Measurements from ENCODE around the gene CPEB1. TPM values are rescaled to one million over a fixed set of nuclear protein-coding genes. Genes with fewer than 3 reads are reported as not detected.

CPEB1 gene
- total RNA-seq, 6 experiments from 2014 or later, result not detected

DNA sequence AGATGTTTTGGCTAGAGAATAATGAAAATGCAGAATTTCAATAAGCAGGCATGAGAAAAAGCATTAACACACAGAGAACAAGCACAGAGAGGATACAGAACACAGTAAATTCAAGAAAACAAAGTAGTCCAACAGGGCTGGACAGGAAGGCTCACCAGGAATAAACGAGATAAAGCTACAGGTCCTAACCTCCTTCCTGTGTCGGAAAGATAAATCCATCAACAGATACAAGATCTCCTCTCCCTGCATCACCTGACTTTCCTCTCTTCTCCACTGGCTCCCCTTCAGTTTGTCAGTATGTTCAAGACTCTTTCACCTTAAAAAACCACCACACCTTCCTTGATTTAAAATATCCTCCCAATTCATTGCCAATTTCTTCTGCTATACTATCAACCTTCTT is 11.4 kb downstream of the CPEB1 start:
- H3K27ac ChIP-seq, result no peak overlapping the region
- 13% methylated on average over 2 of the region's 2 CpGs for WGBS (ENCODE audit: insufficient coverage, low coverage, low lambda C conversion rate, missing lambda C conversion rate)
- no peaks in the 10 kb centered on the region for H3K36me3 ChIP-seq
- H3K4me3 ChIP-seq, result no peak overlapping the region
- DNase-seq, result no peak
- H3K27me3 ChIP-seq, result no peaks in the 10 kb centered on the region
- intact Hi-C loops (cut with DNase I), result no loop called here
- H3K9me3 ChIP-seq, result no peaks in the 10 kb centered on the region
- H3K4me1 ChIP-seq, result no peaks in the 10 kb centered on the region
- TF ChIP-seq, protein P1, sequence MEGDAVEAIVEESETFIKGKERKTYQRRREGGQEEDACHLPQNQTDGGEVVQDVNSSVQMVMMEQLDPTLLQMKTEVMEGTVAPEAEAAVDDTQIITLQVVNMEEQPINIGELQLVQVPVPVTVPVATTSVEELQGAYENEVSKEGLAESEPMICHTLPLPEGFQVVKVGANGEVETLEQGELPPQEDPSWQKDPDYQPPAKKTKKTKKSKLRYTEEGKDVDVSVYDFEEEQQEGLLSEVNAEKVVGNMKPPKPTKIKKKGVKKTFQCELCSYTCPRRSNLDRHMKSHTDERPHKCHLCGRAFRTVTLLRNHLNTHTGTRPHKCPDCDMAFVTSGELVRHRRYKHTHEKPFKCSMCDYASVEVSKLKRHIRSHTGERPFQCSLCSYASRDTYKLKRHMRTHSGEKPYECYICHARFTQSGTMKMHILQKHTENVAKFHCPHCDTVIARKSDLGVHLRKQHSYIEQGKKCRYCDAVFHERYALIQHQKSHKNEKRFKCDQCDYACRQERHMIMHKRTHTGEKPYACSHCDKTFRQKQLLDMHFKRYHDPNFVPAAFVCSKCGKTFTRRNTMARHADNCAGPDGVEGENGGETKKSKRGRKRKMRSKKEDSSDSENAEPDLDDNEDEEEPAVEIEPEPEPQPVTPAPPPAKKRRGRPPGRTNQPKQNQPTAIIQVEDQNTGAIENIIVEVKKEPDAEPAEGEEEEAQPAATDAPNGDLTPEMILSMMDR (IDR thresholded peaks at IDR 0.05), result no peak
- TF ChIP-seq POLR2A (IDR thresholded peaks at IDR 0.05), result no peak
- no peak for ATAC-seq

GRCh38 chr15:82630033-82630432 is 17.1 kb downstream of the CPEB1 start:
- WGBS (ENCODE audit: insufficient coverage, low coverage, low lambda C conversion rate, missing lambda C conversion rate), result 54% methylated on average over 4 of the region's 4 CpGs
- H3K4me3 ChIP-seq, result no peak overlapping the region

GRCh38 chr15:82625136-82625535 is 22.0 kb downstream of the CPEB1 start:
- WGBS (ENCODE audit: insufficient coverage, low coverage, low lambda C conversion rate, missing lambda C conversion rate), result 48% methylated on average over 4 of the region's 4 CpGs

More at GRCh38 chr15:82630033-82630432, 17.1 kb downstream of the CPEB1 start:
- Histone ChIP-seq H3K4me1 (no peaks in the 10 kb centered on the region), H3K9me3 (no peaks in the 10 kb centered on the region), H3K27me3 (no peaks in the 10 kb centered on the region), H3K27ac (no peak overlapping the region), H3K36me3 (no peaks in the 10 kb centered on the region)
- no peak for TF ChIP-seq POLR2A (IDR thresholded peaks at IDR 0.05)
- TF ChIP-seq, protein P1 (IDR thresholded peaks at IDR 0.05), result no peak
- intact Hi-C loops (cut with DNase I), result no loop called here
- no peak for DNase-seq
- ATAC-seq, result no peak

DNA sequence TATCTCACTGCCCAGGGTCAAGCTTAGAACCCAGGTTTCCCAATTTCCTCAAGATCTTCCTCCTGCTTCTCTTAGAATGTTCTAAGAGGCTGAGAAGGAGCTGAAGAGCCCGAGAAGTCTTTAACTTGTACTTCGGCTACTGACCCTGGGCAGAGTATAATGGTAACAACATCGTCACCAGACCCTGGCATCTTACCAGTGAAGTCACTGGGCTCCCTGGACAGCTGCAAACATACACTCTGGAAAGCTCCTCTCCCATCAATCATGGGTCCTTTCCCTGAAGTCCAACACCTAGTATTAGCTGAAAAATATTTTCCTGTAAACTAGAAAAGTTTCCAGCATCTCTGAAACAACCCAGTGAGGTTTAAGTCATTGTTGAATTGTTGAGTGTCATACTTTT is 22.7 kb downstream of the CPEB1 start:
- TF ChIP-seq, protein P1 (IDR thresholded peaks at IDR 0.05), result no peak
- TF ChIP-seq POLR2A (IDR thresholded peaks at IDR 0.05), result no peak
- WGBS (ENCODE audit: insufficient coverage, low coverage, low lambda C conversion rate, missing lambda C conversion rate), result 35% methylated on average over 2 of the region's 3 CpGs
- Histone ChIP-seq H3K4me3 (no peak overlapping the region), H3K27me3 (no peaks in the 10 kb centered on the region), H3K27ac (no peak overlapping the region), H3K36me3 (no peaks in the 10 kb centered on the region), H3K9me3 (no peaks in the 10 kb centered on the region), H3K4me1 (no peaks in the 10 kb centered on the region)
- no peak for ATAC-seq
- DNase-seq, result no peak
- intact Hi-C loops (cut with DNase I), result no loop called here

More at GRCh38 chr15:82625136-82625535, 22.0 kb downstream of the CPEB1 start:
- no peak for ATAC-seq
- Histone ChIP-seq H3K27me3 (no peaks in the 10 kb centered on the region), H3K4me1 (no peaks in the 10 kb centered on the region), H3K36me3 (no peaks in the 10 kb centered on the region), H3K9me3 (no peaks in the 10 kb centered on the region), H3K27ac (no peak overlapping the region), H3K4me3 (no peak overlapping the region)
- intact Hi-C loops (cut with DNase I), result no loop called here
- TF ChIP-seq POLR2A (IDR thresholded peaks at IDR 0.05), result no peak
- TF ChIP-seq, protein P1 (IDR thresholded peaks at IDR 0.05), result no peak
- no peak for DNase-seq

DNA sequence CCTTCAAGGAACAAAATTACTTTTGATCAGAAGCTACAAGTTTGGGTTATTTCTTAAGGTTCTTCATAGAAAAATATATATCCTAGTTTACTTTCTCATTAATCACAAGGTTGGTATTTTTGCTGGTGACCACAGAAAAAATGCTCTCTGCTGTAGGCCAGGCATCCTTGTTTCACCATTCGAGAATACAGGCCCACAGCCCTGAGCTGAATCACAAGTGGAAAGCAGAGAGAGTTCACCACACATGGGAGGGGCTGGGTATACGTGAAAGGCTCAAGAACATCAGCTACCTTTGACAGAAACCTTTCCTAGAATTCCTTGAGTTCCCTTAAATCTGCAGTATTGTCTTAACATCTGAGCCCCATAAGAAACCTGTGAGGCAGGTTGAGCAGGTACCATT is 23.2 kb downstream of the CPEB1 start:
- DNase-seq (no peak), ATAC-seq (no peak)
- Histone ChIP-seq H3K27ac (no peak overlapping the region), H3K36me3 (no peaks in the 10 kb centered on the region), H3K4me3 (no peak overlapping the region), H3K4me1 (no peaks in the 10 kb centered on the region), H3K9me3 (no peaks in the 10 kb centered on the region), H3K27me3 (no peaks in the 10 kb centered on the region)
- WGBS (ENCODE audit: insufficient coverage, low coverage, low lambda C conversion rate, missing lambda C conversion rate), result 37% methylated on average over 2 of the region's 2 CpGs
- intact Hi-C loops (cut with DNase I), result no loop called here
- TF ChIP-seq, protein P1 (IDR thresholded peaks at IDR 0.05), result no peak
- TF ChIP-seq POLR2A (IDR thresholded peaks at IDR 0.05), result no peak
